T-helper 1 cell (primary cell): ENCODE measurements around the gene ENPP3.

ENCODE experiments used
- DNase-seq, 5 donors: peaks; one replicate each; pipeline ENCODE4 v3.0.0-alpha.2; 2012 to 2020

The ENPP3 gene

GRCh38 chr6:131769385-131770141, 132.5 kb downstream of the ENPP3 start:
- DNase-seq: no peak

- no peak for DNase-seq
Observed at GRCh38 chr6:131770776-131771175, 133.7 kb downstream of the ENPP3 start.

DNA sequence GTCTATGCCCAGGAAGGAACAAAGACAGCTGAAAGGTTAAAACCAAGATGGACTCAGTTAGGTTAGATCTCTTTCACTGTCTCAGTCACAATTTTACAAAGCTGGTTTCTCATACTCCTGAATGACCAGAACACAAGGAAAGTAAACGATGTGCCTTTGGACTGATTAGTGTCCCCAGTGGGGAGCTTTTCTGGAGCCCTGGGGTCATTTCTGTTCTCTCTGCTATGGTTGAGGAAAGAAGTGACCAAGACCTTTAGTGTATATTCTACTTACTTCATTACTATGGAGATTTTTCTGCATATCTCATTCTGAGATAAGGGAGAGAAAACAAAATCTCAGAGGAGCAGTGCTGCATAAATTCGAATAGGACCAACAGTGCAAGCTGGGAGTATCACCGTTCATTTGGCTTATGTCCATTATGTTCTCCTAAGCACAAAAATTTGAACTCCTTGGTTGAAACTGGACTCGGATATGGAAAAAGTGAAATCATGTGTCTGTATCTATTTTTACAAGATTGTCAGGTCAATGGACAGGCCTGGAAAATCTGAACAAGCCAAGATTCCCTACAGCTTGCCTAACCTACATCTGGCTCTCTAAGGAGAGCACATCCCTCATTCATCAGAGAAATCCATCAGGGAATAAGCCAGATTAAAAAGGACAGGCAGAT, 136.3 kb downstream of the ENPP3 start:
- no peak for DNase-seq

DNA sequence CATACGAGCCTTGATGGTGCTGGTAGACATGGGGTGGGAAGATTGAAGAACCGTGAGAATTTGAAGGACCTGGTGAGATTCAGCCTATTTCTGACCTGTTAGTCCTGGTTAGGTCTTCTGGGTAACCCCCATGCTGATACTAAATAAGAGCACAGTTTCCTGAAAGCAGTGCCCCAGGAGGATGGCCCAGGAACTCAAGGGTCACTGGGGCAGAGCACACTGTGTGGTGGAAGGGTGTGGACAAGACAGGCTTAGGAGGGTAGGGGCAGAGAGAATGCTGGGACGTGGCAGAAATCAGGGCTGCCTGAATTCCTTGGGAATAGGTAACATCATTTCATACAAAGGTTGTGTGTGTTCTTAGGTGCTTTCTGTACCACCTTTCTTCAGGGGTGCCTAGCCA, 138.8 kb downstream of the ENPP3 start:
- no peak for DNase-seq

GRCh38 chr6:131776985-131777384, 139.9 kb downstream of the ENPP3 start:
- DNase-seq: no peak

GRCh38 chr6:131778169-131778568, 141.1 kb downstream of the ENPP3 start:
- DNase-seq: no peak

DNA sequence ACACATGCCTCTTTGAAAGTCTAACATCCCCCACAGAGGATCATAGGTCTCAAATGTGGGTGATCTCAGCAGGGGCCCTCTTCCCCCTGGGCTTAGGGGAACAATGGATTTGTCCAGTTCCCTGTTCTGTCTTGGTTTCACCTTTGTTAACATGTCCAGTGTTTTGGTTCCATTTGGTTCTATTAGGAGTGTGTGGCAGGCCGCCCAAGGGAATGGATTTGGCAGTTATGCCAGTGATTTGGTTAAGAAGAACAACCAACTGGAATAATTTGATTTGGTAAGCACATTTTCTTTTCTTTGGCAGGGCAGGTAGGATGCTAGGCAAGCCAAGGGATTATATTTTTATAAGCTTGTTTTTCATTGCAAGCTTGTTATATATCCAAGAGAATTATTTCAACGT, 142.2 kb downstream of the ENPP3 start:
- no peak for DNase-seq

DNA sequence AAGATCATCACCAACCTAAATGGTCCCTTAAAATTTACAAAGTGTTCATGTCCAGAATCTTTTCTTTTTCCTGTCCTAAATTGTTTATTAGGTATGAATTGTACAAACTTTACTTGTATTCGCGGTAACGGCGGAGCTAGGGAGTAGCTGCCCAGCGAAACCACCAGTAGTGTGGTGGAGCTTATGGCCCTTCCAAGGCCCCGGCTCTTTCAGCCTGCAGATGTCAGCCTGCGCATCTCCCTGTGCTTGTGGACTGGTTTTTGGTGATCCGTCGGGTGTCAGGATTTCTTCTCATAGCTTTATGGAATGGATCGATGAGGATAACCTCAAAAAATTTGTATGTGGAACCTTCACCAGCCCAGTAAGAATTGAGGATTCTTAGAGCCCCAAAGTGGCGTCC, 143.5 kb downstream of the ENPP3 start:
- DNase-seq: no peak

- DNase-seq: no peak
Observed at GRCh38 chr6:131781687-131782086, 144.6 kb downstream of the ENPP3 start.

- DNase-seq: no peak
Observed at GRCh38 chr6:131782764-131783163, 145.7 kb downstream of the ENPP3 start.

DNA sequence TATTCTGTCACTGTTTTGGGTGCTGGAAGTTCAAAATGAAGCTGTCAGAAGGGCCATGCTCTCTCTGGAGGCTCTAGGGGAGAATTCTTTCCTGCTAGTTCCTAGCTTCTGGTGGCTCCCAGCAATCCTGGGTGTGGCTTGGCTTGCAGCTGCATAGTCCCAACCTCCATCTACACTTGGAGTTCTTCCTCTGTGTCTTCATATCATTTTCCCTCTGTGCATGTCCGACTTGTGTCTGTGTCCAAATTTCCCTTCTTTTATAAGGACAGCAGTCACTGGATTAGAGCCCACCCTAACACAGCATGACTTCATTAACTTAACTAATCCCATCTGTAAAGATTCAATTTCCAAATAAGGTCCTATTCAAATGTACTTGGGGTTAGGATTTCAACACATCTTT, 147.5 kb downstream of the ENPP3 start:
- no peak for DNase-seq

- DNase-seq: no peak
Observed at GRCh38 chr6:131787079-131787478, 150.0 kb downstream of the ENPP3 start.

- no peak for DNase-seq
Observed at GRCh38 chr6:131787766-131788712, 150.9 kb downstream of the ENPP3 start.

GRCh38 chr6:131789219-131789618, 152.1 kb downstream of the ENPP3 start:
- DNase-seq: peak in 1 of 5 donors; percentile 18

DNA sequence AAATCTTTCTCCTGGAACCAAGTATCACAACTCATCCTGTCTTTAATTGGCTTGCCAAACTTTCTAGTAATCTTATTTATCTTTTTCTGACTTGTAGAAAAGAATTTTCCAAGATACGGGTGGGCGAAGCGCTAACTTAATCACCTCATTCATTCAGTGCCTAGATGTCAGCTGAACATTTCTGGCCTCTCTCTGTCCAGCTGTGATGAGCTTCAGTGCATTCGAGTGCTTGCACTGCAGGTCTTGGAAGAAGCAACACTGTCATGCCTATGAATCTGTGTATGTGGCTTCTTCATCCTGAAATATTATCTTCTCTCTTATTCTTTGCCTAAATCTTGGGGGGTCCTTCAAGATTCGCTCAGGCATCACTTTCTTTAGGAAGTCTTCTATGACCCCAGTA, 154.4 kb downstream of the ENPP3 start:
- DNase-seq: no peak

GRCh38 chr6:131792091-131792496, 155.0 kb downstream of the ENPP3 start:
- no peak for DNase-seq

- no peak for DNase-seq
Observed at GRCh38 chr6:131795366-131795765, 158.3 kb downstream of the ENPP3 start.
